ENCODE data around the gene SIM2.

DNA sequence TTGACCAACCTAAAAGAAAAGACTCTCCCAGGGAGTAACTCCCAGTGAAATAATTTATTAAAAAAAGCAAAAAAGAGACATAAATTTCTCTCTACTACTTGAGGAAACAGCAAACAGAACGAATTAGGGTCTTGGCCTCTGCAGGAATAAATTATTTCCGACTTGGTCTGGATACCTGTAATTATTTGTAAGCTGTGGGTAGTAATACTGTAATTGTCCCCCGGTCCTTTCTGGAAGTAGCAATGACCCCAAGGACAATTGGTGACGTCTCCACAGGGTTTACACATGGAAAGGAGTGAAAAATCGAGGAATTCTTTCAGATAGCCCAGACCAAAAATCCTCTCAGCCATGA, 3.7 kb upstream of the SIM2 start:
- no peak for TF ChIP-seq CTCF (IDR thresholded peaks at IDR 0.05; ENCODE audit: insufficient read depth, low read depth, low read length)
- no peak for TF ChIP-seq EZH2 (IDR thresholded peaks at IDR 0.05; ENCODE audit: insufficient read depth, low read length)

Data from astrocyte (in vitro differentiated cells and primary cell).